ENCODE measurements around the gene H1-8. TPM values are rescaled to one million over a fixed set of nuclear protein-coding genes. Genes with fewer than 3 reads are reported as not detected.
"Not testable (repeated sequence)": the region's sequence is repeated elsewhere in the genome, so short reads cannot be mapped to it uniquely, and the experiment has no call there.

Gene H1-8
- total RNA-seq, 1 donor from 2014 or later: not detected

DNA sequence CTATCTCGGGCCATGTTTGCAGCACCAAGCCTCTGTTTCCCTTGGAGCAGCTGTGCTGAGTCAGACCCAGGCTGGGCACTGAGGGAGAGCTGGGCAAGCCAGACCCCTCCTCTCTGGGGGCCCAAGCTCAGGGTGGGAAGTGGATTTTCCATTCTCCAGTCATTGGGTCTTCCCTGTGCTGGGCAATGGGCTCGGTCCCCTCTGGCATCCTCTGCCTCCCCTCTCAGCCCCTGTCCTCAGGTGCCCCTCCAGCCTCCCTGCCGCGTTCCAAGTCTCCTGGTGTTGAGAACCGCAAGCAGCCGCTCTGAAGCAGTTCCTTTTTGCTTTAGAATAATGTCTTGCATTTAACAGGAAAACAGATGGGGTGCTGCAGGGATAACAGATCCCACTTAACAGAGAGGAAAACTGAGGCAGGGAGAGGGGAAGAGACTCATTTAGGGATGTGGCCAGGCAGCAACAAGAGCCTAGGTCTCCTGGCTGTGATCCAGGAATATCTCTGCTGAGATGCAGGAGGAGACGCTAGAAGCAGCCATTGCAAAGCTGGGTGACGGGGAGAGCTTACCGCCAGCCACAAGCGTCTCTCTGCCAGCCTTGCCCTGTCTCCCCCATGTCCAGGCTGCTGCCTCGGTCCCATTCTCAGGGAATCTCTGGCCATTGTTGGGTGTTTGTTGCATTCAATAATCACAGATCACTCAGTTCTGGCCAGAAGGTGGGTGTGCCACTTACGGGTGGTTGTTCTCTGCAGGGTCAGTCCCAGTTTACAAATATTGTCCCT is 13.4 kb upstream of the H1-8 start:
- DNase-seq (ENCODE audit: low spot score): no peak
- ATAC-seq: no peak
- intact Hi-C loops (cut with DNase I): no loop called here

DNA sequence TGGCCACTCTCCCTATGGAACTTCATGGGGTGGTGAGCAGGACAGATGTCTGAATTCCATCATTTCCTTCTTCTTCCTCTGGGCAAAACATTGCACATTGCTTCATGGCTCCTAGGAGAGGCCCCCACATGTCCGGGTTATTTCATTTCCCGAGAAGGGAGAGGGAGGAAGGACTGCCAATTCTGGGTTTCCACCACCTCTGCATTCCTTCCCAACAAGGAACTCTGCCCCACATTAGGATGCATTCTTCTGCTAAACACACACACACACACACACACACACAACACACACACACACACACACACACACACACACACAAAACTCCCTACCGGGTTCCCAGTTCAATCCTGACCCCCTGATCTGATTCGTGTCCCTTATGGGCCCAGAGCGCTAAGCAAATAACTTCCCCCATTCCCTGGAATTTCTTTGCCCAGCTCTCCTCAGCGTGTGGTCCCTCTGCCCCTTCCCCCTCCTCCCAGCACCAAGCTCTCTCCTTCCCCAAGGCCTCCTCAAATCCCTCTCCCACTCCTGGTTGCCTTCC is 12.7 kb upstream of the H1-8 start:
- DNase-seq (ENCODE audit: low spot score) (no peak), ATAC-seq (peak; percentile 5)
- intact Hi-C loops (cut with DNase I): no loop called here

DNA sequence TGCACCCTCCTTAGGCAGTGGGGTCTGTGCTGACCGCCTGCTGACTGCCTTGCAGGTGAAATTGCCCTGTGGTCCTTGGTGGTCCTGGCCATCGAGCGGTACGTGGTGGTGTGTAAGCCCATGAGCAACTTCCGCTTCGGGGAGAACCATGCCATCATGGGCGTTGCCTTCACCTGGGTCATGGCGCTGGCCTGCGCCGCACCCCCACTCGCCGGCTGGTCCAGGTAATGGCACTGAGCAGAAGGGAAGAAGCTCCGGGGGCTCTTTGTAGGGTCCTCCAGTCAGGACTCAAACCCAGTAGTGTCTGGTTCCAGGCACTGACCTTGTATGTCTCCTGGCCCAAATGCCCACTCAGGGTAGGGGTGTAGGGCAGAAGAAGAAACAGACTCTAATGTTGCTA is 12.2 kb upstream of the H1-8 start:
- DNase-seq (ENCODE audit: low spot score) (no peak), ATAC-seq (no peak)
- intact Hi-C loops (cut with DNase I): no loop called here

DNA sequence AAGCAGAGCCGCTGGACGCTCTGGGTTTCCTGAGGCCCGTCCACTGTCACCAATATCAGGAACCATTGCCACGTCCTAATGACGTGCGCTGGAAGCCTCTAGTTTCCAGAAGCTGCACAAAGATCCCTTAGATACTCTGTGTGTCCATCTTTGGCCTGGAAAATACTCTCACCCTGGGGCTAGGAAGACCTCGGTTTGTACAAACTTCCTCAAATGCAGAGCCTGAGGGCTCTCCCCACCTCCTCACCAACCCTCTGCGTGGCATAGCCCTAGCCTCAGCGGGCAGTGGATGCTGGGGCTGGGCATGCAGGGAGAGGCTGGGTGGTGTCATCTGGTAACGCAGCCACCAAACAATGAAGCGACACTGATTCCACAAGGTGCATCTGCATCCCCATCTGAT is 11.3 kb upstream of the H1-8 start:
- ATAC-seq: no peak
- no peak for DNase-seq (ENCODE audit: low spot score)
- intact Hi-C loops (cut with DNase I): no loop called here

DNA sequence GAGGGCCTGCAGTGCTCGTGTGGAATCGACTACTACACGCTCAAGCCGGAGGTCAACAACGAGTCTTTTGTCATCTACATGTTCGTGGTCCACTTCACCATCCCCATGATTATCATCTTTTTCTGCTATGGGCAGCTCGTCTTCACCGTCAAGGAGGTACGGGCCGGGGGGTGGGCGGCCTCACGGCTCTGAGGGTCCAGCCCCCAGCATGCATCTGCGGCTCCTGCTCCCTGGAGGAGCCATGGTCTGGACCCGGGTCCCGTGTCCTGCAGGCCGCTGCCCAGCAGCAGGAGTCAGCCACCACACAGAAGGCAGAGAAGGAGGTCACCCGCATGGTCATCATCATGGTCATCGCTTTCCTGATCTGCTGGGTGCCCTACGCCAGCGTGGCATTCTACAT is 10.7 kb upstream of the H1-8 start:
- ATAC-seq (no peak), DNase-seq (ENCODE audit: low spot score) (no peak)
- intact Hi-C loops (cut with DNase I): no loop called here

DNA sequence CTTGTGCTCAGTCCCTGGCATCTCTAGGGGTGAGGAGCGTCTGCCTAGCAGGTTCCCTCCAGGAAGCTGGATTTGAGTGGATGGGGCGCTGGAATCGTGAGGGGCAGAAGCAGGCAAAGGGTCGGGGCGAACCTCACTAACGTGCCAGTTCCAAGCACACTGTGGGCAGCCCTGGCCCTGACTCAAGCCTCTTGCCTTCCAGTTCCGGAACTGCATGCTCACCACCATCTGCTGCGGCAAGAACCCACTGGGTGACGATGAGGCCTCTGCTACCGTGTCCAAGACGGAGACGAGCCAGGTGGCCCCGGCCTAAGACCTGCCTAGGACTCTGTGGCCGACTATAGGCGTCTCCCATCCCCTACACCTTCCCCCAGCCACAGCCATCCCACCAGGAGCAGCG is 9.6 kb upstream of the H1-8 start:
- ATAC-seq (no peak), DNase-seq (ENCODE audit: low spot score) (no peak)
- intact Hi-C loops (cut with DNase I): no loop called here

DNA sequence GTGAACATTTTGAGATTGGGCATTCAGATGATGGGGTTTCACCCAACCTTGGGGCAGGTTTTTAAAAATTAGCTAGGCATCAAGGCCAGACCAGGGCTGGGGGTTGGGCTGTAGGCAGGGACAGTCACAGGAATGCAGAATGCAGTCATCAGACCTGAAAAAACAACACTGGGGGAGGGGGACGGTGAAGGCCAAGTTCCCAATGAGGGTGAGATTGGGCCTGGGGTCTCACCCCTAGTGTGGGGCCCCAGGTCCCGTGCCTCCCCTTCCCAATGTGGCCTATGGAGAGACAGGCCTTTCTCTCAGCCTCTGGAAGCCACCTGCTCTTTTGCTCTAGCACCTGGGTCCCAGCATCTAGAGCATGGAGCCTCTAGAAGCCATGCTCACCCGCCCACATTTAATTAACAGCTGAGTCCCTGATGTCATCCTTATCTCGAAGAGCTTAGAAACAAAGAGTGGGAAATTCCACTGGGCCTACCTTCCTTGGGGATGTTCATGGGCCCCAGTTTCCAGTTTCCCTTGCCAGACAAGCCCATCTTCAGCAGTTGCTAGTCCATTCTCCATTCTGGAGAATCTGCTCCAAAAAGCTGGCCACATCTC is 8.4 kb upstream of the H1-8 start:
- ATAC-seq: no peak
- no peak for DNase-seq (ENCODE audit: low spot score)
- intact Hi-C loops (cut with DNase I): no loop called here

DNA sequence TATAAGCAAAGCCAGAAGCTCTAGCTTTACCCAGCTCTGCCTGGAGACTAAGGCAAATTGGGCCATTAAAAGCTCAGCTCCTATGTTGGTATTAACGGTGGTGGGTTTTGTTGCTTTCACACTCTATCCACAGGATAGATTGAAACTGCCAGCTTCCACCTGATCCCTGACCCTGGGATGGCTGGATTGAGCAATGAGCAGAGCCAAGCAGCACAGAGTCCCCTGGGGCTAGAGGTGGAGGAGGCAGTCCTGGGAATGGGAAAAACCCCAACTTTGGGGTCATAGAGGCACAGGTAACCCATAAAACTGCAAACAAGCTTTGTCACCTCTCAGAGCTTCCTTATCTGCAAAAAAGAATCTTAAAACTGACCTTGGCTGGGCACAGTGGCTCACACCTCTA is 7.9 kb upstream of the H1-8 start:
- intact Hi-C loops (cut with DNase I): no loop called here
- ATAC-seq (no peak), DNase-seq (ENCODE audit: low spot score) (no peak)

DNA sequence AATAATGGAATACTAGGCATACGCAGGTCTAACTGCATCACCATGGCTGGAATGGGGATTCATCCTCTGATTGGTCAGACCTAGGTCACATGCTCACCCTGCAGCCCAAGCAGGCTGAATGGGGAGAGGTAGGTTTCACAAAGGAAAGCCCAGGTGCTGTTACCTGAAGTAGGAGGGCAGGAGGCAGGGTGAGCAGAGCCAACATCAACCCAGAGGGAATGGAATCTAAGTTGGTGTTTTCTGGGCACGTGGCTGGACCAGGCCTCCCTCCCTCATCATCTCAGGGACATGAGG is 6.7 kb upstream of the H1-8 start:
- intact Hi-C loops (cut with DNase I): no loop called here
- ATAC-seq (no peak), DNase-seq (ENCODE audit: low spot score) (no peak)

DNA sequence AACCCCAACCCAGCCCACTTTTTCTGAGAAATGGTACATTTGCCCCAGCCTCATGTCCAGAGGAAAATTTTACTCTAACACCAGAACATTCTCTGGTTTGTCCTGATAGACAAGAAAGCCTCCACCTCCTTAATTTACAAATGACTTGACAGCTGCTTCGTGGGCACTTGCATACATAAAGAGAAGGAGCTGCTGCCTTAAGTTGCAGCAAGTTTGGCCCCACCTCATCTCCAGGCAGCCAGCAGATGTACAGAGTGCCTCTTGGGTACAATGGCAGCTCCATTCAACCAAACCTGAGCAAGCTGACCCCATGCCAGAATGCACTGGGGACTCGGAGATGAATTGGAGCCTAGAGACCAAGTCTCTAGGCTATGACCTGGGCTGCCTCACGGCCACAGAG is 6.2 kb upstream of the H1-8 start:
- ATAC-seq: no peak

DNA sequence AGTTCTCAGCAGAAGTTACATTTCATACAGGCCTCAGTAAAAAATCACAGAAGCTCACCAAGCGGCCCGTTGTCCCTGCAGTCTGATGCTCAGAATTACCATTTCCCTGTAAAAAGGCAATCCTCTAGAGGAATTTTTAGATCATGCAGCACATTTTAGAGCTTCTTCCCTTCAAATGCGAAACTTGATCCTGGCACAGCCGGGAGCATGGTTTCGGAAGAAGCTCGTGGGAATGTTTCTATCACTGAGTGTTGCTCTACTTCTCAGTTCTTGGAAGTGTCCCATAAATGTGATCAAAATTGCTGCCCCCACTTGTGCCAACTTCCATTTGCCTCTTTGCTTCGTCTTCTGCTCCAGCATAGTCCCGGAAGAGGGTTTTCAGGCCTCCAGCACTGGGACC is 3.8 kb upstream of the H1-8 start:
- intact Hi-C loops (cut with DNase I): no loop called here
- ATAC-seq: no peak
- no peak for DNase-seq (ENCODE audit: low spot score)

More for the DNA sequence above, 6.2 kb upstream of the H1-8 start:
- intact Hi-C loops (cut with DNase I): no loop called here
- DNase-seq (ENCODE audit: low spot score): no peak

DNA sequence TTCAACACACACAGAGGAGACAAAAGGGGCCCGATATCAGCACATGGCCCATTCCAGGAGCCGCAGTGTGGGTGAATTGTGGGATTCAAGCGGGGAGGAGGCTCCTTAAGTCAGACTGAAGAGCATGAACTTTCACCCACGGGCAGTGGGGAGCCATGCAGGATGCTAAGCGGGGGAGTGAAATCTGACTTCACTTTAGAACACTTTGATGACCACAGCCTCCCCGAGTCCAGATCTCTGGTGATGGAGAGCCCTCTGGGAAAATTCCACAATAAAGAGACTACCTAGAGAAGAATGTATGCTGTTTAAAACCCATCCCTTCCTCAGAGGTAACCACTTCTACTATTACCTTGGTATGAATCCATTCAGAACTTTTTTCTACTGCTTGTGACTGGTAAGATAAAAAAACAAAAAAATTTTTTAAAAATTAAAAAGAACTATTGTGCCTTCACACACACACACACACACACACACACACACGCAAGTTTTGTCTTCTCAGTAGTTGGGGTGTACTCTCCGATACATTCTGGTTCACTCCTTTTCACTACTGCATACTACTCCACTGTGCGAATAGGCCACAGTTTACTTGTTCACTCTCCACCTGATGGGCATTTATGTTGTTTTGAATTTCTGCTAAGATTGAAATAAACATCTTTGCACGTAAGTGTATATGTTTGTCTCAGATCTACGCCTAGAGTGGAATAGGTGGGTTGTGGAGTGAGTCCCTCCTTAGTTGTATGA is 2.0 kb upstream of the H1-8 start:
- no peak for ATAC-seq
- intact Hi-C loops (cut with DNase I): loop anchor here (5.0 kb wide), 1 partner anchor 1404 kb away; no protein-coding TSS in a partner anchor
- no peak for DNase-seq (ENCODE audit: low spot score)

DNA sequence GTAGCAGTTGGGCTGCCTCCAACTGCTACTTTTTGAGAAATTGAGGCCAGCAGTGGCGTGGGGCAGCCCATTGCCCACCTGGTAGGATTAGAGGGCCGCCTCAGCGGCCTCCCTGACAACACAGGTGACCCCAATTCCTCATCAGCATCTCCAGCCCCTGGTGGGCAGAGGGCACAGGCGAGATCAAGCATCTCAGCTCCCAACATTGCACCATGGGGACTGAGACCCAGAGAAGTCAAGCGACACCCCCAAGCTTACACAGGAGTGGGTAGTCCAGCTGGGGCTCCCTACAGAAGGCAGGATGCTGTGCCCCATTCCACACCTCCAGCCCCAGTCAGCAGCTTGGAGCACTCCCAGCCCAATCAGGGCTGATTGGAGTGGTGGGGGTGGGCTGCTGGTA is 228 bp upstream of the H1-8 start:
- intact Hi-C loops (cut with DNase I): loop anchor here (5.0 kb wide), 1 partner anchor 1405 kb away; no protein-coding TSS in a partner anchor
- ATAC-seq: no peak

DNA sequence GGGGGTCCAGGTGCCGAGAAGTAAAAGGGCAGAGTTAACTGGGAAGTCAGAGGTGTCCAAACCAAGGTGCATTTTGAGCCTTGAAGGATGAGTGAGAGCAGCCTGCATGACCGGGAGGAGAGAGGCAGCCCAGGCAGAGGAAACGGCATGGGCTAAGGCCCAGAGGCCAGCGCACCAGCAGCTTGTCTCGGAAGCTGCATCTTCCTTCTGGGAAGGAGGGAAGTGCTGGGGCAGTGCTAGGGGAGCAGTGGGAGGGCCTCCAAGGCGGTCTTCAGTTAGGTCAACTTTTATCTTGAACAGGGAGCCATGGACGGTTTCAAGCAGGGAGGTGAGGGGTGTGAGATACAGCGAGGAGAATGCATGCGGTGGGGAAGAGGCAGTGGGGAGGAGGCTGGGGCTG is 1.0 kb downstream of the H1-8 start:
- ATAC-seq (no peak), DNase-seq (ENCODE audit: low spot score) (no peak)
- intact Hi-C loops (cut with DNase I): loop anchor here (5.0 kb wide), 1 partner anchor 1407 kb away; no protein-coding TSS in a partner anchor

More for the DNA sequence above, 228 bp upstream of the H1-8 start:
- no peak for DNase-seq (ENCODE audit: low spot score)

DNA sequence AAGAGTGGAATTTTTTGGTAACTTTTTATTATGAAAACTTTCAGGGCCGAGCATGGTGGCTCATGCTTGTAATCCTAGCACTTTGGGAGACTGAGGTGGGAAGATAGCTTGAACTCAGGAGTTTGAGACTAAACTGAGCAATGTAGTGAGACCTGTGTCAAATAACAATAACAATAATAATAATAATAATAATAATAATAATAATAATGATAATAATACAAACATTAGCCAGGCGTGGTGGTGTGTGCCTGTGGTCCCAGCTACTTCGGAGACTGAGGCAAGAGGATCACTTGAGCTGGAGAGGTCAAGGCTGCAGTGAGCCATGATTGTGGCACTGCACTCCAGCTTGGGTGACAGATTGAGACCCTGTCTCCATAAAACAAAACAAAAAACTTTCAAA is 3.0 kb downstream of the H1-8 start:
- DNase-seq (ENCODE audit: low spot score); ATAC-seq; intact Hi-C loops (cut with DNase I): not testable (repeated sequence)

DNA sequence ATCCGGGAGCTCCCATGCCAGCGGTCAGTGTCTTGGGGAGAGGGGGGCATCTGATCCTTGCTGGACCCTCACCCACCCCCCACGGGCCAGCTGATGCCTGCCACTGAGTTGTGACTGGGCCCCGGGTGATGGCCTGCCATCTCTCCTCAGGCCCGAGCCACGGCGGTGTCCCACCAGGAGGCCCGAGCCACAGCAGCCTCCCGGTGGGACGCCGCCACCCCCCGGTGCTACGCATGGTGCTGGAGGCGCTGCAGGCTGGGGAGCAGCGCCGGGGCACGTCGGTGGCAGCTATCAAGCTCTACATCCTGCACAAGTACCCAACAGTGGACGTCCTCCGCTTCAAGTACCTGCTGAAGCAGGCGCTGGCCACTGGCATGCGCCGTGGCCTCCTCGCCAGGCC is 4.3 kb downstream of the H1-8 start:
- ATAC-seq (no peak), DNase-seq (ENCODE audit: low spot score) (no peak)
- intact Hi-C loops (cut with DNase I): no loop called here

DNA sequence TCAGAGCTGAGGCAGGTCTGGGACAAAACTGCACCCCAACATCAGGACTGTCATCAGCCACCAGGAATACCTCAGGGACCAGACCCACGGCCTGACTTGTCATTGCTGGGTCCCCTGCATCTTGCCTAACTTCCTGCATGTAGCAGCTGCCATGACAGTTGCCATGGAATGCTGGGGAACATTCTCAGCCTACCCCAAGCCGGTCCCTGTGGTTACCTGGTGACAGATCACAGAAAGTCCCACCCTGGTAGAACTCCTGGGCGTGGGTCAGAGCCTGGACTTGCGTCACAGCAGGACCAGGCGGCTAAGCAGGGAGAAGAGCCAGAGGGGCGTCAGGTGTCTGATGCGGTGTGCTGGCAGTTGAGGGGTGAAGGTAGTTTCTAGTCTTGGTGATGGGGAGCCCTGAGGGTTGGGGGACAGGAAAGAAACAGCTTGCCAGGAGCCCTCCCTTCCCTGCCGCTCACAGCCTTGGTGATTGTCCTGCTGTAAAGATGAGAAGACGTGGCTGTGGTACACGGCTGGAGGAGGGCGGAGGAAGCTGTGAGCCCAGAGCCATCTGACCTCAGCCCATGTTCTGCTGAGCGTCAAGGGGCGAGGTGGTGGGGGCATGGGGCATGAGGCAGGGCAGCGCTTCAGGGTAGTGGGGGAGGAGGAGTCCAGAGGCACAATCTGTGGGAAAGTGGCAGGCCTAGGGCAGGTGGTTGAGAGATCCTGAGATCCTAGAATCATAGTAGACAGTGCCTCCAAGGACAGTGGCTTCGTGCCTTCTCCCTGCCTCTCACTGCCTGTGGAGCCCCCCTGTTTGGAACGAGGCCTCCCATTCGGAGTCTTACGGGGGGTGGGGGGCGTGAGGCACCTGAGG is 5.4 kb downstream of the H1-8 start:
- intact Hi-C loops (cut with DNase I): no loop called here
- DNase-seq (ENCODE audit: low spot score) (no peak), ATAC-seq (no peak)

DNA sequence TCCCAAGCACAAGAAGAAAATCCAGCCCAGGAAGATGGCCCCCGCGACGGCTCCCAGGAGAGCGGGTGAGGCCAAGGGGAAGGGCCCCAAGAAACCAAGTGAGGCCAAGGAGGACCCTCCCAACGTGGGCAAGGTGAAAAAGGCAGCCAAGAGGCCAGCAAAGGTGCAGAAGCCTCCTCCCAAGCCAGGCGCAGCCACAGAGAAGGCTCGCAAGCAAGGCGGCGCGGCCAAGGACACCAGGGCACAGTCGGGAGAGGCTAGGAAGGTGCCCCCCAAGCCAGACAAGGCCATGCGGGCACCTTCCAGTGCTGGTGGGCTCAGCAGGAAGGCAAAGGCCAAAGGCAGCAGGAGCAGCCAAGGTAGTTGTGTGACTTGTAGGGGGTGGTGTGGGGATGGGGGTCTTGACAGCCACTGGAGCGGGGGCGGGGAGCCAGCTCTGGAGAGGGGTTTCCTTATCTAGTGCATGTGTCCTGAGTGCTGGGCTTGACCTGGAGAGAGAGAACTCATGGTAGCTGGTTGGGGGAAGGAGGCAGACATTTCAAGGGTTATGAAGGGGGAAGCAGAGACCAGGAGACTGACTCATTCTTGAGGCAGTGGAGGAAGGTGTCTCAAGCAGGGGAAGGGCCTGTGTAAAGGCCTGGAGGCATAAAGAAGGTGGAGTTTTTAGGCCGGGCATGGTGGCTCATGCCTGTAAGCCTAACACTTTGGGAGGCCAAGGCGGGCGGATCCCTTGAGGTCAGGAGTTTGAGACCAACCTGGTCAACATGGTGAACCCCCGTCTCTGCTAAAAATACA is 6.2 kb downstream of the H1-8 start:
- DNase-seq (ENCODE audit: low spot score) (no peak), ATAC-seq (no peak)
- intact Hi-C loops (cut with DNase I): no loop called here
